Stimulated activated CD8-positive, alpha-beta memory T cell treated with anti-CD3 and anti-CD28 coated beads, Interleukin-4, amount 100 ng/mL, for 1 hour (primary cell): ENCODE measurements around the gene MAP6D1.

Experiments used
- DNase-seq, 2 donors: peaks; one replicate each; pipeline ENCODE4 v3.0.0-alpha.2; 2020; ENCODE audit warnings: low read depth in 2 of 2, low spot score in 1 of 2

MAP6D1 gene

GRCh38 chr3:183824761-183825455 is 469 bp downstream of the MAP6D1 start:
- no peak for DNase-seq

- no peak for DNase-seq
Observed at GRCh38 chr3:183823963-183824362, 1.4 kb downstream of the MAP6D1 start.

GRCh38 chr3:183822631-183823030 is 2.7 kb downstream of the MAP6D1 start:
- no peak for DNase-seq

- DNase-seq, result no peak
Observed at GRCh38 chr3:183819831-183820230, 5.5 kb downstream of the MAP6D1 start.

GRCh38 chr3:183818706-183819624 is 6.4 kb downstream of the MAP6D1 start:
- no peak for DNase-seq

GRCh38 chr3:183818041-183818620 is 7.2 kb downstream of the MAP6D1 start:
- no peak for DNase-seq

- DNase-seq, result no peak
Observed at GRCh38 chr3:183817639-183818038, 7.7 kb downstream of the MAP6D1 start.

GRCh38 chr3:183816681-183817510 is 8.5 kb downstream of the MAP6D1 start:
- DNase-seq, result no peak

GRCh38 chr3:183815951-183816475 is 9.4 kb downstream of the MAP6D1 start:
- no peak for DNase-seq

GRCh38 chr3:183815563-183815940 is 9.8 kb downstream of the MAP6D1 start:
- DNase-seq, result no peak

- no peak for DNase-seq
Observed at GRCh38 chr3:183814240-183814639, 11.1 kb downstream of the MAP6D1 start.

- DNase-seq, result no peak
Observed at GRCh38 chr3:183812761-183813445, 12.5 kb downstream of the MAP6D1 start.

GRCh38 chr3:183811638-183812037 is 13.7 kb downstream of the MAP6D1 start:
- no peak for DNase-seq

GRCh38 chr3:183810643-183811594 is 14.5 kb downstream of the MAP6D1 start:
- no peak for DNase-seq

- no peak for DNase-seq
Observed at GRCh38 chr3:183809270-183809669, 16.1 kb downstream of the MAP6D1 start.

GRCh38 chr3:183808355-183808754 is 17.0 kb downstream of the MAP6D1 start:
- no peak for DNase-seq

GRCh38 chr3:183807881-183808280 is 17.5 kb downstream of the MAP6D1 start:
- no peak for DNase-seq

- no peak for DNase-seq
Observed at GRCh38 chr3:183807209-183807728, 18.1 kb downstream of the MAP6D1 start.

GRCh38 chr3:183802989-183803388 is 22.4 kb downstream of the MAP6D1 start:
- DNase-seq, result no peak
